SK-N-SH (cell line): ENCODE results near the gene KCNE3. TPM values are rescaled to one million over a fixed set of nuclear protein-coding genes. Genes with fewer than 3 reads are reported as not detected.

ENCODE experiments used
- CTCF ChIA-PET: fragments of 300-600, 350-600 bp; formaldehyde crosslinking; extraction: SDS; loops from one replicate; lab custom pipeline; 2021; lab: Yijun Ruan, JAX
- POLR2A ChIA-PET: fragments of 350-600 bp; sonication (Branson Sonifier 250); formaldehyde crosslinking; extraction: SDS; loops from one replicate; lab custom pipeline; 2020; ENCODE audit warnings: antibody characterized with exemption, inconsistent platforms; lab: Yijun Ruan, JAX
- DNase-seq: peaks from one replicate; pipeline ENCODE4 v3.0.0; 2012
- H2AFZ ChIP-seq: fragments of 200-600 bp; sonication (generic); 2 replicates; pipeline ENCODE4 v1.8.1; 2016; ENCODE audit warnings: antibody characterized with exemption, mild to moderate bottlenecking, low read depth
- H3F3A ChIP-seq: fragments of 200-600 bp; sonication (generic); replicated peaks from 2 replicates; pipeline ENCODE3; 2016; ENCODE audit warnings: antibody characterized with exemption, mild to moderate bottlenecking; ENCODE audit not compliant: insufficient read depth
- H3K27ac ChIP-seq, 2 experiments: fragments of 200-500 bp in 1 of 2; fragments of 200-600 bp in 1 of 2; sonication (Bioruptor generic) in 1 of 2; sonication (generic), shearing (Covaris generic) in 1 of 2; 2 replicates each; pipeline versions ENCODE4 v1.5.1 to v1.6.1; 2014 to 2016; ENCODE audit warnings: low read depth in 2 of 2, inconsistent platforms in 1 of 2, low read length in 1 of 2, mild to moderate bottlenecking in 1 of 2, mixed read lengths in 1 of 2
- H3K27me3 ChIP-seq: fragments of 200-600 bp; sonication (generic), shearing (Covaris generic); 2 replicates; pipeline ENCODE4 v1.6.1; 2016; ENCODE audit warnings: mixed run types; ENCODE audit not compliant: insufficient read depth
- H3K36me3 ChIP-seq, 2 experiments: fragments of 200-500 bp in 1 of 2; fragments of 200-600 bp in 1 of 2; sonication (Bioruptor generic) in 1 of 2; sonication (generic) in 1 of 2; replicated peaks in 1 of 2; 2 replicates each; pipeline versions ENCODE3 to v1.5.1; 2014 to 2016; ENCODE audit warnings: low read length in 1 of 2, mild to moderate bottlenecking in 1 of 2; ENCODE audit not compliant: insufficient read depth in 2 of 2, control insufficient read depth in 1 of 2
- H3K4me1 ChIP-seq, 2 experiments: fragments of 200-500 bp in 1 of 2; fragments of 200-600 bp in 1 of 2; sonication (Bioruptor generic) in 1 of 2; sonication (generic), shearing (Covaris generic) in 1 of 2; 2 replicates each; pipeline versions ENCODE4 v1.5.1 to v1.6.1; 2014 to 2016; ENCODE audit warnings: low read depth in 1 of 2, low read length in 1 of 2, mixed run types in 1 of 2; ENCODE audit not compliant: insufficient read depth in 2 of 2, control insufficient read depth in 1 of 2
- H3K4me2 ChIP-seq: fragments of 200-600 bp; sonication (generic), shearing (Covaris generic); 2 replicates; pipeline ENCODE4 v1.6.1; 2017; ENCODE audit warnings: mixed run types
- H3K4me3 ChIP-seq, 2 experiments: fragments of 200-500 bp in 1 of 2; fragments of 200-600 bp in 1 of 2; sonication (Bioruptor generic) in 1 of 2; sonication (generic), shearing (Covaris generic) in 1 of 2; 2 replicates each; pipeline versions ENCODE4 v1.5.1 to v1.8.1; 2014 to 2016; ENCODE audit warnings: low read depth in 2 of 2, inconsistent platforms in 1 of 2, low read length in 1 of 2, mild to moderate bottlenecking in 1 of 2, mixed read lengths in 1 of 2, moderate library complexity in 1 of 2
- H3K79me2 ChIP-seq: fragments of 200-600 bp; sonication (generic); 2 replicates; pipeline ENCODE4 v1.8.1; 2017; ENCODE audit warnings: mild to moderate bottlenecking; ENCODE audit not compliant: insufficient read depth
- H3K9ac ChIP-seq: fragments of 200-600 bp; sonication (generic); 2 replicates; pipeline ENCODE4 v1.6.1; 2017; ENCODE audit warnings: mixed run types
- H3K9me2 ChIP-seq: fragments of 200-600 bp; sonication (generic); 2 replicates; pipeline ENCODE4 v1.6.1; 2017; ENCODE audit warnings: mixed run types
- H3K9me3 ChIP-seq: fragments of 200-600 bp; sonication (generic); 2 replicates; pipeline ENCODE4 v1.6.1; 2017; ENCODE audit warnings: mixed run types, mild to moderate bottlenecking, moderate library complexity
- H4K20me1 ChIP-seq: fragments of 200-600 bp; sonication (generic); 2 replicates; pipeline ENCODE4 v1.6.1; 2017; ENCODE audit warnings: mild to moderate bottlenecking, mixed run types; ENCODE audit not compliant: insufficient read depth
- EP300 ChIP-seq, 2 experiments: IDR thresholded peaks; 2 replicates each; pipeline versions ENCODE4 v1.4.0 to v1.6.1; 2012; ENCODE audit warnings: borderline replicate concordance in 1 of 2, low read depth in 1 of 2, low read length in 1 of 2
- EZH2phosphoT487 ChIP-seq: fragments of 200-600 bp; sonication (generic); IDR thresholded peaks from 2 replicates; pipeline ENCODE4 v1.6.1; 2017; ENCODE audit warnings: low read depth, mixed run types, mild to moderate bottlenecking, antibody characterized with exemption, moderate library complexity, borderline replicate concordance
- FOXJ3 ChIP-seq: sonication (generic); formaldehyde crosslinking; IDR thresholded peaks from 2 replicates; pipeline ENCODE4 v1.5.1; 2020; ENCODE audit warnings: mild to moderate bottlenecking, missing genetic modification reagents
- FOXM1 ChIP-seq: IDR thresholded peaks from 2 replicates; pipeline ENCODE4 v1.4.0; 2012; ENCODE audit warnings: low read depth, mild to moderate bottlenecking
- MXI1 ChIP-seq: IDR thresholded peaks from 2 replicates; pipeline ENCODE4 v1.6.1; 2012; ENCODE audit warnings: mild to moderate bottlenecking, low read depth, low read length, improper control_type of control experiment
- NFIC ChIP-seq: IDR thresholded peaks from 2 replicates; pipeline ENCODE4 v1.4.0; 2012; ENCODE audit warnings: borderline replicate concordance
- NRF1 ChIP-seq: IDR thresholded peaks from 2 replicates; pipeline ENCODE4 v1.6.1; 2012; ENCODE audit warnings: low read depth, mild to moderate bottlenecking, low read length
- POLR2AphosphoS5 ChIP-seq: IDR thresholded peaks from 2 replicates; pipeline ENCODE4 v1.6.1; 2012; ENCODE audit warnings: low read depth, low read length
- RAD21 ChIP-seq: IDR thresholded peaks from 2 replicates; pipeline ENCODE4 v1.6.1; 2012; ENCODE audit warnings: mild to moderate bottlenecking, low read length
- RCOR1 ChIP-seq: fragments of 150-350 bp; IDR thresholded peaks from 2 replicates; pipeline ENCODE4 v1.6.1; 2017; ENCODE audit warnings: antibody characterized with exemption, low read length
- RFX5 ChIP-seq: IDR thresholded peaks from 2 replicates; pipeline ENCODE4 v1.6.1; 2012; ENCODE audit warnings: mild to moderate bottlenecking, improper control_type of control experiment, low read length
- RXRA ChIP-seq: IDR thresholded peaks from 2 replicates; pipeline ENCODE4 v1.4.0; 2012; ENCODE audit warnings: low read depth, mild to moderate bottlenecking, borderline replicate concordance
- SIN3A ChIP-seq: IDR thresholded peaks from 2 replicates; pipeline ENCODE4 v1.6.1; 2012; ENCODE audit warnings: low read depth, mild to moderate bottlenecking, low read length, moderate library complexity, borderline replicate concordance
- SMC3 ChIP-seq: IDR thresholded peaks from 2 replicates; pipeline ENCODE4 v1.6.1; 2012; ENCODE audit warnings: low read depth, low read length, improper control_type of control experiment
- TEAD4 ChIP-seq: IDR thresholded peaks from 2 replicates; pipeline ENCODE4 v1.4.0; 2012; ENCODE audit warnings: mild to moderate bottlenecking, borderline replicate concordance; ENCODE audit not compliant: insufficient read depth
- WGBS: methylation state at CpG from one replicate; pipeline ENCODE4 v1.1.6; 2017; ENCODE audit warnings: low lambda C conversion rate; 5-methylcytosine and 5-hydroxymethylcytosine counted together
- polyA plus RNA-seq, 3 experiments: library from polyadenylated mRNA; depleted of rRNA; stranded (reverse); fragments of >200 nt; gene quantifications; 2 replicates each; pipeline ENCODE4 v1.2.3, GENCODE V29; 2012
- TF ChIP-seq, protein P1 (sequence below): IDR thresholded peaks from 2 replicates; pipeline ENCODE4 v1.6.1; 2012; ENCODE audit warnings: mild to moderate bottlenecking, low read depth, low read length, moderate library complexity
- TF ChIP-seq, protein P2 (sequence below): fragments of 200-600 bp; sonication (generic); IDR thresholded peaks from 2 replicates; pipeline ENCODE4 v1.6.1; 2017; ENCODE audit warnings: antibody characterized with exemption, mild to moderate bottlenecking, moderate library complexity
- TF ChIP-seq, protein P3 (sequence below): IDR thresholded peaks from 2 replicates; pipeline ENCODE4 v1.4.0; 2012; ENCODE audit warnings: low read depth
- TF ChIP-seq, protein P4 (sequence below): IDR thresholded peaks from 2 replicates; pipeline ENCODE4; 2012

KCNE3 gene
- polyA plus RNA-seq, 1 of the 3 experiments (the other 2 are of a cell fraction), result not detected

DNA sequence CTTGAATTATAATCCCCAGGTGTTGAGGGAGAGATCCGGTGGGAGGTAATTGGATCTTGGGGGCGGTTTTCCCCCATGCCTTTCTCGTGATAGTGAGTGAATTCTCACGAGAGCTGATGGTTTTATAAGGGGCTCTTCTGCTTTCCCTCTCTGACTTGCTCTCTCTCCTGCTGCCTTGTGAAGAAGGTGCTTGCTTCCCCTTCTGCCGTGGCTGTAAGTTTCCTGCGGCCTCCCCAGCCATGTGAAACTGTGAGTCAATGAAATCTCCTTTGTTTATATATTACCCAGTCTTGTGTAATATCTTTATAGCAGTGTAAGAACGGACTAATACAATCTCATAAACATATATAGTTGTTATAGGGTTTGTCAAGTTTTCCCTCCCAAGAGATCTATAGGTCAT, 32.8 kb downstream of the KCNE3 start:
- WGBS, result 68% methylated on average over 7 of the region's 7 CpGs
- no peak overlapping the region for H2AFZ ChIP-seq
- ChIA-PET CTCF (interaction anchor here (1.2 to 1.5 kb wide), 2 partner anchors 45 to 179 kb away, joined by 3 to 6 read pairs; no protein-coding TSS in a partner anchor), POLR2A (no interaction called here)
- no peak overlapping the region for H3K4me2 ChIP-seq
- H3K9me3 ChIP-seq, result no peaks in the 10 kb centered on the region
- no peaks in the 10 kb centered on the region for H3F3A ChIP-seq
- no peaks in the 10 kb centered on the region for H3K4me1 ChIP-seq
- H3K4me3 ChIP-seq, result no peak overlapping the region
- no peaks in the 10 kb centered on the region for H3K27me3 ChIP-seq
- TF ChIP-seq, protein P1, sequence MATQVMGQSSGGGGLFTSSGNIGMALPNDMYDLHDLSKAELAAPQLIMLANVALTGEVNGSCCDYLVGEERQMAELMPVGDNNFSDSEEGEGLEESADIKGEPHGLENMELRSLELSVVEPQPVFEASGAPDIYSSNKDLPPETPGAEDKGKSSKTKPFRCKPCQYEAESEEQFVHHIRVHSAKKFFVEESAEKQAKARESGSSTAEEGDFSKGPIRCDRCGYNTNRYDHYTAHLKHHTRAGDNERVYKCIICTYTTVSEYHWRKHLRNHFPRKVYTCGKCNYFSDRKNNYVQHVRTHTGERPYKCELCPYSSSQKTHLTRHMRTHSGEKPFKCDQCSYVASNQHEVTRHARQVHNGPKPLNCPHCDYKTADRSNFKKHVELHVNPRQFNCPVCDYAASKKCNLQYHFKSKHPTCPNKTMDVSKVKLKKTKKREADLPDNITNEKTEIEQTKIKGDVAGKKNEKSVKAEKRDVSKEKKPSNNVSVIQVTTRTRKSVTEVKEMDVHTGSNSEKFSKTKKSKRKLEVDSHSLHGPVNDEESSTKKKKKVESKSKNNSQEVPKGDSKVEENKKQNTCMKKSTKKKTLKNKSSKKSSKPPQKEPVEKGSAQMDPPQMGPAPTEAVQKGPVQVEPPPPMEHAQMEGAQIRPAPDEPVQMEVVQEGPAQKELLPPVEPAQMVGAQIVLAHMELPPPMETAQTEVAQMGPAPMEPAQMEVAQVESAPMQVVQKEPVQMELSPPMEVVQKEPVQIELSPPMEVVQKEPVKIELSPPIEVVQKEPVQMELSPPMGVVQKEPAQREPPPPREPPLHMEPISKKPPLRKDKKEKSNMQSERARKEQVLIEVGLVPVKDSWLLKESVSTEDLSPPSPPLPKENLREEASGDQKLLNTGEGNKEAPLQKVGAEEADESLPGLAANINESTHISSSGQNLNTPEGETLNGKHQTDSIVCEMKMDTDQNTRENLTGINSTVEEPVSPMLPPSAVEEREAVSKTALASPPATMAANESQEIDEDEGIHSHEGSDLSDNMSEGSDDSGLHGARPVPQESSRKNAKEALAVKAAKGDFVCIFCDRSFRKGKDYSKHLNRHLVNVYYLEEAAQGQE, result no peak
- TF ChIP-seq RCOR1 (no peak), SMC3 (no peak), RFX5 (no peak), RXRA (no peak), NRF1 (no peak)
- TF ChIP-seq, protein P2, sequence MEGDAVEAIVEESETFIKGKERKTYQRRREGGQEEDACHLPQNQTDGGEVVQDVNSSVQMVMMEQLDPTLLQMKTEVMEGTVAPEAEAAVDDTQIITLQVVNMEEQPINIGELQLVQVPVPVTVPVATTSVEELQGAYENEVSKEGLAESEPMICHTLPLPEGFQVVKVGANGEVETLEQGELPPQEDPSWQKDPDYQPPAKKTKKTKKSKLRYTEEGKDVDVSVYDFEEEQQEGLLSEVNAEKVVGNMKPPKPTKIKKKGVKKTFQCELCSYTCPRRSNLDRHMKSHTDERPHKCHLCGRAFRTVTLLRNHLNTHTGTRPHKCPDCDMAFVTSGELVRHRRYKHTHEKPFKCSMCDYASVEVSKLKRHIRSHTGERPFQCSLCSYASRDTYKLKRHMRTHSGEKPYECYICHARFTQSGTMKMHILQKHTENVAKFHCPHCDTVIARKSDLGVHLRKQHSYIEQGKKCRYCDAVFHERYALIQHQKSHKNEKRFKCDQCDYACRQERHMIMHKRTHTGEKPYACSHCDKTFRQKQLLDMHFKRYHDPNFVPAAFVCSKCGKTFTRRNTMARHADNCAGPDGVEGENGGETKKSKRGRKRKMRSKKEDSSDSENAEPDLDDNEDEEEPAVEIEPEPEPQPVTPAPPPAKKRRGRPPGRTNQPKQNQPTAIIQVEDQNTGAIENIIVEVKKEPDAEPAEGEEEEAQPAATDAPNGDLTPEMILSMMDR, result no peak
- TF ChIP-seq, protein P3, sequence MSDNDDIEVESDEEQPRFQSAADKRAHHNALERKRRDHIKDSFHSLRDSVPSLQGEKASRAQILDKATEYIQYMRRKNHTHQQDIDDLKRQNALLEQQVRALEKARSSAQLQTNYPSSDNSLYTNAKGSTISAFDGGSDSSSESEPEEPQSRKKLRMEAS, result no peak
- TF ChIP-seq, protein P4, sequence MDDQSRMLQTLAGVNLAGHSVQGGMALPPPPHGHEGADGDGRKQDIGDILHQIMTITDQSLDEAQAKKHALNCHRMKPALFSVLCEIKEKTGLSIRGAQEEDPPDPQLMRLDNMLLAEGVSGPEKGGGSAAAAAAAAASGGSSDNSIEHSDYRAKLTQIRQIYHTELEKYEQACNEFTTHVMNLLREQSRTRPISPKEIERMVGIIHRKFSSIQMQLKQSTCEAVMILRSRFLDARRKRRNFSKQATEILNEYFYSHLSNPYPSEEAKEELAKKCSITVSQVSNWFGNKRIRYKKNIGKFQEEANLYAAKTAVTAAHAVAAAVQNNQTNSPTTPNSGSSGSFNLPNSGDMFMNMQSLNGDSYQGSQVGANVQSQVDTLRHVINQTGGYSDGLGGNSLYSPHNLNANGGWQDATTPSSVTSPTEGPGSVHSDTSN, result no peak
- H3K9ac ChIP-seq, result no peak overlapping the region
- H4K20me1 ChIP-seq, result no peaks in the 10 kb centered on the region
- H3K27ac ChIP-seq, result no peak overlapping the region
- no peaks in the 10 kb centered on the region for H3K79me2 ChIP-seq
- no peaks in the 10 kb centered on the region for H3K9me2 ChIP-seq
- no peak for DNase-seq
- no peaks in the 10 kb centered on the region for H3K36me3 ChIP-seq

DNA sequence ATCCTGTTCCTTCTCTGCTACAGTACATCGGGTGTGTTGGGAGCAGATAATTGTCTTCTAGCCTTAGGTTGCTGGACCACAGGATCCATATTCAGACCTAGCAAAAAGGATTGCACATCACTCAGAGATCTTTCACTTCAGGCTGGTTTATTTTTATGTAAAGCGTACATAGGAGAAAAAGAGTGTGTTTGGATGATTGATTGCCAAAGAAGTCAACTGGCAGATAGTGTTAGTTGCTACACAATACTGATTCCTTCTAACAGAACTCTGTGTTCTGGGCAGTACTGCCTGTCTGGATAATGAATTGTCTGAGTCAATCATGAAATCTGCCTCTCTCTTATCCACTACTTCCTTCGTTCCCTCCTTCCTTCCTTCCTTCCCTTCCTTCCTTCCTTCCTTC, 38.1 kb downstream of the KCNE3 start:
- WGBS, result 83% methylated on average over 3 of the region's 3 CpGs
- Histone ChIP-seq H3K4me1 (no peaks in the 10 kb centered on the region), H3K36me3 (no peaks in the 10 kb centered on the region), H3K9me3 (no peaks in the 10 kb centered on the region), H3K27ac (no peak overlapping the region), H2AFZ (no peak overlapping the region), H3F3A (no peaks in the 10 kb centered on the region), H4K20me1 (no peaks in the 10 kb centered on the region), H3K9ac (no peak overlapping the region), H3K27me3 (no peaks in the 10 kb centered on the region), H3K9me2 (no peaks in the 10 kb centered on the region), H3K4me3 (no peak overlapping the region), H3K4me2 (no peak overlapping the region), H3K79me2 (no peaks in the 10 kb centered on the region)
- ChIA-PET CTCF (no interaction called here), POLR2A (no interaction called here)
- no peak for DNase-seq
- TF ChIP-seq NRF1 (no peak), TEAD4 (no peak), EZH2phosphoT487 (no peak), EP300 (IDR thresholded peaks at IDR 0.05; ENCODE audit: borderline replicate concordance in 1 of 2, low read depth in 1 of 2, low read length in 1 of 2) (no peak), MXI1 (no peak), RAD21 (no peak), FOXJ3 (CRISPR knock-in tag) (no peak), SIN3A (no peak), NFIC (no peak), POLR2AphosphoS5 (no peak), FOXM1 (no peak)
- TF ChIP-seq, protein P2, result no peak
